Measurements from ENCODE around the gene SDK2. TPM values are rescaled to one million over a fixed set of nuclear protein-coding genes. Genes with fewer than 3 reads are reported as not detected.

Gene SDK2
- total and polyA plus RNA-seq, 2 experiments from 2014 or later = 0.59 to 1.2 TPM

- 85% methylated on average over 11 of the region's 11 CpGs for WGBS (ENCODE audit: low lambda C conversion rate, missing lambda C conversion rate)
- no peak overlapping the region for H2AFZ ChIP-seq
- no peak overlapping the region for H3K4me3 ChIP-seq
- H3K9me3 ChIP-seq (ENCODE audit: low read depth) = no peaks in the 10 kb centered on the region
- TF ChIP-seq EZH2phosphoT487 (IDR thresholded peaks at IDR 0.05; ENCODE audit: low read depth, severe bottlenecking, unreplicated experiment) = no peak
- TF ChIP-seq EZH2 (IDR thresholded peaks at IDR 0.05; ENCODE audit: borderline replicate concordance) = no peak
- TF ChIP-seq, protein P1, sequence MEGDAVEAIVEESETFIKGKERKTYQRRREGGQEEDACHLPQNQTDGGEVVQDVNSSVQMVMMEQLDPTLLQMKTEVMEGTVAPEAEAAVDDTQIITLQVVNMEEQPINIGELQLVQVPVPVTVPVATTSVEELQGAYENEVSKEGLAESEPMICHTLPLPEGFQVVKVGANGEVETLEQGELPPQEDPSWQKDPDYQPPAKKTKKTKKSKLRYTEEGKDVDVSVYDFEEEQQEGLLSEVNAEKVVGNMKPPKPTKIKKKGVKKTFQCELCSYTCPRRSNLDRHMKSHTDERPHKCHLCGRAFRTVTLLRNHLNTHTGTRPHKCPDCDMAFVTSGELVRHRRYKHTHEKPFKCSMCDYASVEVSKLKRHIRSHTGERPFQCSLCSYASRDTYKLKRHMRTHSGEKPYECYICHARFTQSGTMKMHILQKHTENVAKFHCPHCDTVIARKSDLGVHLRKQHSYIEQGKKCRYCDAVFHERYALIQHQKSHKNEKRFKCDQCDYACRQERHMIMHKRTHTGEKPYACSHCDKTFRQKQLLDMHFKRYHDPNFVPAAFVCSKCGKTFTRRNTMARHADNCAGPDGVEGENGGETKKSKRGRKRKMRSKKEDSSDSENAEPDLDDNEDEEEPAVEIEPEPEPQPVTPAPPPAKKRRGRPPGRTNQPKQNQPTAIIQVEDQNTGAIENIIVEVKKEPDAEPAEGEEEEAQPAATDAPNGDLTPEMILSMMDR (IDR thresholded peaks at IDR 0.05; ENCODE audit: poor library complexity) = no peak
- H3K36me3 ChIP-seq (replicated peaks; ENCODE audit: insufficient read depth, low read depth) = no peaks in the 10 kb centered on the region
- no peak overlapping the region for H3K27ac ChIP-seq
- H3K27me3 ChIP-seq = no peaks in the 10 kb centered on the region
- H3K79me2 ChIP-seq = no peaks in the 10 kb centered on the region
- H3K4me1 ChIP-seq (ENCODE audit: insufficient read depth) = no peaks in the 10 kb centered on the region
- H4K20me1 ChIP-seq (ENCODE audit: insufficient read depth, poor library complexity, severe bottlenecking) = no peaks in the 10 kb centered on the region
- no peak overlapping the region for H3K4me2 ChIP-seq
- peak; percentile 29 for DNase-seq (ENCODE audit: low spot score)
- no peaks in the 10 kb centered on the region for H3K9me2 ChIP-seq (replicated peaks; ENCODE audit: insufficient read depth)
Observed at GRCh38 chr17:73393962-73394361, 250.3 kb downstream of the SDK2 start.

- Histone ChIP-seq H3K27me3 (no peaks in the 10 kb centered on the region), H2AFZ (no peak overlapping the region), H3K4me2 (no peak overlapping the region), H3K9me3 (ENCODE audit: low read depth) (no peaks in the 10 kb centered on the region), H3K79me2 (no peaks in the 10 kb centered on the region), H3K4me1 (ENCODE audit: insufficient read depth) (no peaks in the 10 kb centered on the region), H4K20me1 (ENCODE audit: insufficient read depth, poor library complexity, severe bottlenecking) (no peaks in the 10 kb centered on the region), H3K36me3 (replicated peaks; ENCODE audit: insufficient read depth, low read depth) (no peaks in the 10 kb centered on the region), H3K9me2 (replicated peaks; ENCODE audit: insufficient read depth) (no peaks in the 10 kb centered on the region), H3K27ac (no peak overlapping the region), H3K4me3 (no peak overlapping the region)
- TF ChIP-seq EZH2 (IDR thresholded peaks at IDR 0.05; ENCODE audit: borderline replicate concordance) (no peak), EZH2phosphoT487 (IDR thresholded peaks at IDR 0.05; ENCODE audit: low read depth, severe bottlenecking, unreplicated experiment) (no peak)
- TF ChIP-seq, protein P1 (IDR thresholded peaks at IDR 0.05; ENCODE audit: poor library complexity) = no peak
- no peak for DNase-seq (ENCODE audit: low spot score)
- whole genome bisulfite sequencing (ENCODE audit: low lambda C conversion rate, missing lambda C conversion rate) = 97% methylated on average over 14 of the region's 14 CpGs
Observed at GRCh38 chr17:73393381-73393780, 250.9 kb downstream of the SDK2 start.

- Histone ChIP-seq H3K9me2 (replicated peaks; ENCODE audit: insufficient read depth) (no peaks in the 10 kb centered on the region), H3K27ac (no peak overlapping the region), H3K4me1 (ENCODE audit: insufficient read depth) (no peaks in the 10 kb centered on the region), H3K36me3 (replicated peaks; ENCODE audit: insufficient read depth, low read depth) (no peaks in the 10 kb centered on the region), H2AFZ (no peak overlapping the region), H3K4me2 (no peak overlapping the region), H3K4me3 (no peak overlapping the region), H3K9me3 (ENCODE audit: low read depth) (no peaks in the 10 kb centered on the region), H3K27me3 (no peaks in the 10 kb centered on the region), H3K79me2 (no peaks in the 10 kb centered on the region), H4K20me1 (ENCODE audit: insufficient read depth, poor library complexity, severe bottlenecking) (no peaks in the 10 kb centered on the region)
- DNase-seq (ENCODE audit: low spot score) = no peak
- TF ChIP-seq EZH2phosphoT487 (IDR thresholded peaks at IDR 0.05; ENCODE audit: low read depth, severe bottlenecking, unreplicated experiment) (no peak), EZH2 (IDR thresholded peaks at IDR 0.05; ENCODE audit: borderline replicate concordance) (no peak)
- TF ChIP-seq, protein P1 (IDR thresholded peaks at IDR 0.05; ENCODE audit: poor library complexity) = no peak
- WGBS (ENCODE audit: low lambda C conversion rate, missing lambda C conversion rate) = 95% methylated on average over 23 of the region's 24 CpGs
Observed at GRCh38 chr17:73391331-73392265, 252.6 kb downstream of the SDK2 start.

All from hepatocyte (in vitro differentiated cells).